ENCODE measurements around the gene MEP1A. TPM values are rescaled to one million over a fixed set of nuclear protein-coding genes. Genes with fewer than 3 reads are reported as not detected.

Gene MEP1A
- total and polyA plus RNA-seq, 2 of the 13 experiments (the other 11 are each of a cell fraction or from before 2014, with no cell fraction given) = 0.24 to 0.83 TPM

DNA sequence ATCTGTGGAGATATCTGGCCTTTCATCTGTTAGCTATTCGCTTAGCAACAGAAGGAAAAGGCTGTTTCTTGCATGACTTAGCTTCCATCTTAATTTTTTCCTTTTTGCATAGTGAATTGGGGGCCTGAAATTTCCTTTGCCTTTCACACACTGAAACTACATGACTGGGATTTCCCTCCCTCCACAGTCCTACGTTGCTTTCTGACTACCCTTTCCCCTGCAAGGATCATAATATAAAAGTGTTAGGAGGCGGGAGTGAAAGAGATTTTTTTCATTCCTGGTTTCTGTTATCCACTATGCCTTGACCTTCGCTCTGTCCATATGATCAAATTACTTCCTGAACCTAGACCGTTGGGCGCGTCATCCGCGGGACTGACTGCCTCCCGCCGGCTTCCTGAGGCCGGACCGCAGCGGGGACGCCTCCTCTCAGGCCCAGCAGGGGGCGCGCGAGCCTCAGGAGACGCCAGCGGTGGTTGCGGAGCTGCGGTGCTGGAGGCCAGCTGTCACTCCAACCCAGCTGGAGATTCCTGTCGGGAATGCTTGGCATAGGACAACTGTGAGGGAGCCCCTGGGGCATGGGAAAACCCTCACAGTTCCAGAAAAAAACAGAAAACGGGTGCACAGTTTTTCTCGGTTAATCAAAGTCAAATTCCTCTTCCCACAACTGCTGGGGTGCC lies 55.6 kb downstream of the MEP1A start (continued):
- TF ChIP-seq ZNF570 (CRISPR knock-in tag; IDR thresholded peaks at IDR 0.05; ENCODE audit: borderline replicate concordance) (no peak), HOXD1 (CRISPR knock-in tag; IDR thresholded peaks at IDR 0.05) (no peak), RARG (CRISPR knock-in tag; IDR thresholded peaks at IDR 0.05; ENCODE audit: low read depth) (no peak), ZNF7 (CRISPR knock-in tag; IDR thresholded peaks at IDR 0.05) (no peak), RFX3 (CRISPR knock-in tag; IDR thresholded peaks at IDR 0.05) (no peak), ELF1 (CRISPR knock-in tag; IDR thresholded peaks at IDR 0.05) (peak; percentile 71), KDM4B (CRISPR knock-in tag; IDR thresholded peaks at IDR 0.05) (no peak), ZNF547 (CRISPR knock-in tag; IDR thresholded peaks at IDR 0.05) (no peak; the same call in 1 of the 2 replicates), NR2C2 (CRISPR knock-in tag; IDR thresholded peaks at IDR 0.05; ENCODE audit: borderline replicate concordance) (peak; percentile 46; the same call in 1 of the 2 replicates), ZNF10 (CRISPR knock-in tag; IDR thresholded peaks at IDR 0.05; ENCODE audit: borderline replicate concordance, low read depth) (no peak), STAG1 (CRISPR knock-in tag; IDR thresholded peaks at IDR 0.05) (peak; percentile 99), FOSL1 (CRISPR knock-in tag; IDR thresholded peaks at IDR 0.05; ENCODE audit: borderline replicate concordance) (no peak), ZSCAN20 (CRISPR knock-in tag; IDR thresholded peaks at IDR 0.05; ENCODE audit: borderline replicate concordance) (no peak), ZNF12 (CRISPR knock-in tag; IDR thresholded peaks at IDR 0.05) (peak; percentile 63; the same call in 1 of the 2 replicates), GATA4 (IDR thresholded peaks at IDR 0.05; ENCODE audit: borderline replicate concordance, low read depth) (no peak), RBAK (CRISPR knock-in tag; IDR thresholded peaks at IDR 0.05) (no peak)
- TF ChIP-seq, protein P1, sequence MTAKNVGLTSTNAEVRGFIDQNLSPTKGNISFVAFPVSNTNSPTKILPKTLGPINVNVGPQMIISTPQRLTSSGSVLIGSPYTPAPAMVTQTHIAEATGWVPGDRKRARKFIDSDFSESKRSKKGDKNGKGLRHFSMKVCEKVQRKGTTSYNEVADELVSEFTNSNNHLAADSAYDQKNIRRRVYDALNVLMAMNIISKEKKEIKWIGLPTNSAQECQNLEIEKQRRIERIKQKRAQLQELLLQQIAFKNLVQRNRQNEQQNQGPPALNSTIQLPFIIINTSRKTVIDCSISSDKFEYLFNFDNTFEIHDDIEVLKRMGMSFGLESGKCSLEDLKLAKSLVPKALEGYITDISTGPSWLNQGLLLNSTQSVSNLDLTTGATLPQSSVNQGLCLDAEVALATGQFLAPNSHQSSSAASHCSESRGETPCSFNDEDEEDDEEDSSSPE (CRISPR knock-in tag; IDR thresholded peaks at IDR 0.05) = peak; percentile 45; the same call in 1 of the 2 replicates
- TF ChIP-seq, protein P2, sequence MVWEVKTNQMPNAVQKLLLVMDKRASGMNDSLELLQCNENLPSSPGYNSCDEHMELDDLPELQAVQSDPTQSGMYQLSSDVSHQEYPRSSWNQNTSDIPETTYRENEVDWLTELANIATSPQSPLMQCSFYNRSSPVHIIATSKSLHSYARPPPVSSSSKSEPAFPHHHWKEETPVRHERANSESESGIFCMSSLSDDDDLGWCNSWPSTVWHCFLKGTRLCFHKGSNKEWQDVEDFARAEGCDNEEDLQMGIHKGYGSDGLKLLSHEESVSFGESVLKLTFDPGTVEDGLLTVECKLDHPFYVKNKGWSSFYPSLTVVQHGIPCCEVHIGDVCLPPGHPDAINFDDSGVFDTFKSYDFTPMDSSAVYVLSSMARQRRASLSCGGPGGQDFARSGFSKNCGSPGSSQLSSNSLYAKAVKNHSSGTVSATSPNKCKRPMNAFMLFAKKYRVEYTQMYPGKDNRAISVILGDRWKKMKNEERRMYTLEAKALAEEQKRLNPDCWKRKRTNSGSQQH (CRISPR knock-in tag; IDR thresholded peaks at IDR 0.05; ENCODE audit: low read depth) = no peak
- TF ChIP-seq, protein P3, sequence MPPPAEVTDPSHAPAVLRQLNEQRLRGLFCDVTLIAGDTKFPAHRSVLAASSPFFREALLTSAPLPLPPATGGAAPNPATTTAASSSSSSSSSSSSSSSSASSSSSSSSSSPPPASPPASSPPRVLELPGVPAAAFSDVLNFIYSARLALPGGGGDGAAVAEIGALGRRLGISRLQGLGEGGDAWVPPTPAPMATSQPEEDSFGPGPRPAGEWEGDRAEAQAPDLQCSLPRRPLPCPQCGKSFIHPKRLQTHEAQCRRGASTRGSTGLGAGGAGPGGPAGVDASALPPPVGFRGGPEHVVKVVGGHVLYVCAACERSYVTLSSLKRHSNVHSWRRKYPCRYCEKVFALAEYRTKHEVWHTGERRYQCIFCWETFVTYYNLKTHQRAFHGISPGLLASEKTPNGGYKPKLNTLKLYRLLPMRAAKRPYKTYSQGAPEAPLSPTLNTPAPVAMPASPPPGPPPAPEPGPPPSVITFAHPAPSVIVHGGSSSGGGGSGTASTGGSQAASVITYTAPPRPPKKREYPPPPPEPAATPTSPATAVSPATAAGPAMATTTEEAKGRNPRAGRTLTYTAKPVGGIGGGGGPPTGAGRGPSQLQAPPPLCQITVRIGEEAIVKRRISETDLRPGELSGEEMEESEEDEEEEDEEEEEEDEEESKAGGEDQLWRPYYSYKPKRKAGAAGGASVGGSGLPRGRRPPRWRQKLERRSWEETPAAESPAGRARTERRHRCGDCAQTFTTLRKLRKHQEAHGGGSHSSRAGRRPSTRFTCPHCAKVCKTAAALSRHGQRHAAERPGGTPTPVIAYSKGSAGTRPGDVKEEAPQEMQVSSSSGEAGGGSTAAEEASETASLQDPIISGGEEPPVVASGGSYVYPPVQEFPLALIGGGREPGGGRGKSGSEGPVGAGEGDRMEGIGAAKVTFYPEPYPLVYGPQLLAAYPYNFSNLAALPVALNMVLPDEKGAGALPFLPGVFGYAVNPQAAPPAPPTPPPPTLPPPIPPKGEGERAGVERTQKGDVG (CRISPR knock-in tag; IDR thresholded peaks at IDR 0.05; ENCODE audit: borderline replicate concordance) = 0 out of 2 replicates have a peak, but pooled peaks have one; percentile 36
- TF ChIP-seq, protein P4, sequence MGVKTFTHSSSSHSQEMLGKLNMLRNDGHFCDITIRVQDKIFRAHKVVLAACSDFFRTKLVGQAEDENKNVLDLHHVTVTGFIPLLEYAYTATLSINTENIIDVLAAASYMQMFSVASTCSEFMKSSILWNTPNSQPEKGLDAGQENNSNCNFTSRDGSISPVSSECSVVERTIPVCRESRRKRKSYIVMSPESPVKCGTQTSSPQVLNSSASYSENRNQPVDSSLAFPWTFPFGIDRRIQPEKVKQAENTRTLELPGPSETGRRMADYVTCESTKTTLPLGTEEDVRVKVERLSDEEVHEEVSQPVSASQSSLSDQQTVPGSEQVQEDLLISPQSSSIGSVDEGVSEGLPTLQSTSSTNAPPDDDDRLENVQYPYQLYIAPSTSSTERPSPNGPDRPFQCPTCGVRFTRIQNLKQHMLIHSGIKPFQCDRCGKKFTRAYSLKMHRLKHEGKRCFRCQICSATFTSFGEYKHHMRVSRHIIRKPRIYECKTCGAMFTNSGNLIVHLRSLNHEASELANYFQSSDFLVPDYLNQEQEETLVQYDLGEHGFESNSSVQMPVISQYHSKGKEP (CRISPR knock-in tag; IDR thresholded peaks at IDR 0.05) = no peak
- TF ChIP-seq, protein P5, sequence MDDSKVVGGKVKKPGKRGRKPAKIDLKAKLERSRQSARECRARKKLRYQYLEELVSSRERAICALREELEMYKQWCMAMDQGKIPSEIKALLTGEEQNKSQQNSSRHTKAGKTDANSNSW (CRISPR knock-in tag; IDR thresholded peaks at IDR 0.05; ENCODE audit: borderline replicate concordance) = no peak

Data from HepG2 (cell line).